ENCODE results near the gene PHACTR1. TPM values are rescaled to one million over a fixed set of nuclear protein-coding genes. Genes with fewer than 3 reads are reported as not detected.

PHACTR1 gene
- polyA plus RNA-seq, 2 of the 4 experiments (the other 2 are of a cell fraction): not detected

GRCh38 chr6:13117570-13117969 lies 401.0 kb downstream of the PHACTR1 start:
- TF ChIP-seq MYC (IDR thresholded peaks at IDR 0.05; ENCODE audit: borderline replicate concordance, low read length) (no peak), POLR2AphosphoS2 (conservative IDR thresholded peaks at IDR 0.05; ENCODE audit: low read length) (no peak), TFCP2L1 (CRISPR knock-in tag; IDR thresholded peaks at IDR 0.05) (no peak), HOXB5 (CRISPR knock-in tag; IDR thresholded peaks at IDR 0.05) (no peak), FOXS1 (CRISPR knock-in tag; IDR thresholded peaks at IDR 0.05) (no peak), ESRRA (IDR thresholded peaks at IDR 0.05; ENCODE audit: borderline replicate concordance, low read length) (no peak), GATA3 (IDR thresholded peaks at IDR 0.05; ENCODE audit: borderline replicate concordance) (no peak), PHF8 (IDR thresholded peaks at IDR 0.05; ENCODE audit: borderline replicate concordance, low read depth) (no peak)
- POLR2A ChIA-PET: no interaction called here
- H3K4me2 ChIP-seq: no peak overlapping the region
- FAIRE-seq: no peak
- CTCF ChIA-PET: interaction anchor here (0.6 kb wide), 1 partner anchor 195 kb away, joined by 4 read pairs; no protein-coding TSS in a partner anchor
- no peak overlapping the region for H3K27ac ChIP-seq
- no peak for DNase-seq (ENCODE audit: low read depth in 1 of 2, low spot score in 1 of 2)
- ATAC-seq: no peak
- 56% methylated on average over 6 of the region's 6 CpGs for WGBS (ENCODE audit: missing lambda C conversion rate)
- no peaks in the 10 kb centered on the region for H3K4me1 ChIP-seq
- H3K9me3 ChIP-seq: no peaks in the 10 kb centered on the region
- no peak overlapping the region for H3K4me3 ChIP-seq

DNA sequence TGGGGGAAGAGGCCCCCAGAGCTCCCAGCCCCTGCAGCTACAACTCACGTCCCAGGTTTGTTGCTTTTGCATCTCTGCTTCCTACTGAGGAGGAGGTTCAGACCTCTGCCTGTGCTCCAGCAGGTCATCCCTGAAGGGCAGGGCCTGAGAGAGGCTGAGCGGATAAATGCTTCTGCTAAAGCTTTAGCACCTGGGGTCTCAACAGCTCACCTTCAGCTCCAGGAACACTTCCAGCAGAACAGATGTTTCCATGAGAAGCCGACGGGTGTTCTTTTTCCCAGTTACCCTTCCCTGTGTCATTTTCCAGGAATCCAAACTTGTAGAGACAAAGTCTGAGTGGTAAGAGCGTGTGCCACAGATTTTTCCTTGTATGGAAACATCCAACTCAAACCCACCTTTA lies 403.0 kb downstream of the PHACTR1 start:
- Histone ChIP-seq H3K4me2 (no peak overlapping the region), H3K4me3 (no peak overlapping the region), H3K4me1 (no peaks in the 10 kb centered on the region), H3K9me3 (no peaks in the 10 kb centered on the region), H3K27ac (no peak overlapping the region)
- DNase-seq (ENCODE audit: low read depth in 1 of 2, low spot score in 1 of 2) (no peak), ATAC-seq (no peak), FAIRE-seq (no peak)
- POLR2A ChIA-PET: no interaction called here
- CTCF ChIA-PET: no interaction called here
- WGBS (ENCODE audit: missing lambda C conversion rate): 51% methylated on average over 5 of the region's 5 CpGs
- TF ChIP-seq BHLHE40 (IDR thresholded peaks at IDR 0.05; ENCODE audit: low read depth, low read length) (no peak), SREBF2 (IDR thresholded peaks at IDR 0.05) (no peak)

GRCh38 chr6:13120483-13121482 lies 404.2 kb downstream of the PHACTR1 start:
- no peak for FAIRE-seq
- ChIA-PET POLR2A (no interaction called here), CTCF (no interaction called here)
- H3K4me1 ChIP-seq: no peaks in the 10 kb centered on the region
- H3K4me2 ChIP-seq: no peak overlapping the region
- H3K27ac ChIP-seq: no peak overlapping the region
- H3K9me3 ChIP-seq: no peaks in the 10 kb centered on the region
- TF ChIP-seq, protein P1, sequence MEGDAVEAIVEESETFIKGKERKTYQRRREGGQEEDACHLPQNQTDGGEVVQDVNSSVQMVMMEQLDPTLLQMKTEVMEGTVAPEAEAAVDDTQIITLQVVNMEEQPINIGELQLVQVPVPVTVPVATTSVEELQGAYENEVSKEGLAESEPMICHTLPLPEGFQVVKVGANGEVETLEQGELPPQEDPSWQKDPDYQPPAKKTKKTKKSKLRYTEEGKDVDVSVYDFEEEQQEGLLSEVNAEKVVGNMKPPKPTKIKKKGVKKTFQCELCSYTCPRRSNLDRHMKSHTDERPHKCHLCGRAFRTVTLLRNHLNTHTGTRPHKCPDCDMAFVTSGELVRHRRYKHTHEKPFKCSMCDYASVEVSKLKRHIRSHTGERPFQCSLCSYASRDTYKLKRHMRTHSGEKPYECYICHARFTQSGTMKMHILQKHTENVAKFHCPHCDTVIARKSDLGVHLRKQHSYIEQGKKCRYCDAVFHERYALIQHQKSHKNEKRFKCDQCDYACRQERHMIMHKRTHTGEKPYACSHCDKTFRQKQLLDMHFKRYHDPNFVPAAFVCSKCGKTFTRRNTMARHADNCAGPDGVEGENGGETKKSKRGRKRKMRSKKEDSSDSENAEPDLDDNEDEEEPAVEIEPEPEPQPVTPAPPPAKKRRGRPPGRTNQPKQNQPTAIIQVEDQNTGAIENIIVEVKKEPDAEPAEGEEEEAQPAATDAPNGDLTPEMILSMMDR (IDR thresholded peaks at IDR 0.05): no peak
- TF ChIP-seq CHD2 (IDR thresholded peaks at IDR 0.05; ENCODE audit: low read length, partially characterized antibody) (no peak), EHMT2 (IDR thresholded peaks at IDR 0.05; ENCODE audit: low read depth) (no peak), POLR2AphosphoS2 (conservative IDR thresholded peaks at IDR 0.05; ENCODE audit: low read length) (no peak)
- no peak for DNase-seq (ENCODE audit: low read depth in 1 of 2, low spot score in 1 of 2)
- ATAC-seq: no peak
- 22% methylated on average over 9 of the region's 9 CpGs for WGBS (ENCODE audit: missing lambda C conversion rate)
- H3K4me3 ChIP-seq: no peak overlapping the region

DNA sequence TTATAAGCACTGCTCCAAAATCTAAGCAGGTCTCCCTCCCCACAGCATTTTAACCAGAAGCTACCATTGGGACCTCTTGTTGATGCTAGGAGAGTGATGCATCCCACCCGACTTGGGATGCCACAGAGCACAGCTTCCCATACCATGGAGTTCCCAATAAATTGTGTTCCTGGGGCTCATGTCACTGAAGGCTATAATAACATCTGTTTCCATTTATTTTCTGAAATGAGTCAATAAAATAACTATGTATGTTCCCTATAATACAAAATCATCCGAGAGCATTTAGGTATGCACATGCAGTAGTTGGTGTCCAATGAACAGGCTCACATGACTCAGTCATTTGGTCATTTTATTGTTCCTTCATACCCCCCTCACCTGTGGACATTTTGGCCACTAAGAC lies 407.6 kb downstream of the PHACTR1 start:
- Histone ChIP-seq H3K27ac (no peak overlapping the region), H3K4me1 (no peaks in the 10 kb centered on the region), H3K4me3 (no peak overlapping the region), H3K9me3 (no peaks in the 10 kb centered on the region), H3K4me2 (no peak overlapping the region)
- no peak for ATAC-seq
- no peak for DNase-seq (ENCODE audit: low read depth in 1 of 2, low spot score in 1 of 2)
- TF ChIP-seq NR3C1 (IDR thresholded peaks at IDR 0.05): no peak
- no peak for TF ChIP-seq MAFK (IDR thresholded peaks at IDR 0.05; ENCODE audit: partially characterized antibody)
- TF ChIP-seq, protein P2, sequence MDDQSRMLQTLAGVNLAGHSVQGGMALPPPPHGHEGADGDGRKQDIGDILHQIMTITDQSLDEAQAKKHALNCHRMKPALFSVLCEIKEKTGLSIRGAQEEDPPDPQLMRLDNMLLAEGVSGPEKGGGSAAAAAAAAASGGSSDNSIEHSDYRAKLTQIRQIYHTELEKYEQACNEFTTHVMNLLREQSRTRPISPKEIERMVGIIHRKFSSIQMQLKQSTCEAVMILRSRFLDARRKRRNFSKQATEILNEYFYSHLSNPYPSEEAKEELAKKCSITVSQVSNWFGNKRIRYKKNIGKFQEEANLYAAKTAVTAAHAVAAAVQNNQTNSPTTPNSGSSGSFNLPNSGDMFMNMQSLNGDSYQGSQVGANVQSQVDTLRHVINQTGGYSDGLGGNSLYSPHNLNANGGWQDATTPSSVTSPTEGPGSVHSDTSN (IDR thresholded peaks at IDR 0.05): no peak
- TF ChIP-seq NFE2L2 (conservative IDR thresholded peaks at IDR 0.05; ENCODE audit: low read length): no peak
- TF ChIP-seq RFX5 (IDR thresholded peaks at IDR 0.05): no peak
- no peak for TF ChIP-seq CBX2 (IDR thresholded peaks at IDR 0.05; ENCODE audit: borderline replicate concordance, low read depth)
- TF ChIP-seq, protein P3, sequence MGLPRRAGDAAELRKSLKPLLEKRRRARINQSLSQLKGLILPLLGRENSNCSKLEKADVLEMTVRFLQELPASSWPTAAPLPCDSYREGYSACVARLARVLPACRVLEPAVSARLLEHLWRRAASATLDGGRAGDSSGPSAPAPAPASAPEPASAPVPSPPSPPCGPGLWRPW (IDR thresholded peaks at IDR 0.05): no peak
- POLR2A ChIA-PET: no interaction called here
- CTCF ChIA-PET: no interaction called here
- WGBS (ENCODE audit: missing lambda C conversion rate): 0% methylated on average over 2 of the region's 2 CpGs
- FAIRE-seq: no peak

All from A549 (cell line).